IPS-NIHi7 (cell line): Measurements from ENCODE around the gene PRC1.
A peak's percentile ranks its signal among the peaks of the same experiment; 100 is the strongest.

Experiments used
- DNase-seq: peaks from one replicate; pipeline ENCODE4 v3.0.0; 2012; ENCODE audit warnings: mixed read lengths; ENCODE audit errors: extremely low spot score

The PRC1 gene

DNA sequence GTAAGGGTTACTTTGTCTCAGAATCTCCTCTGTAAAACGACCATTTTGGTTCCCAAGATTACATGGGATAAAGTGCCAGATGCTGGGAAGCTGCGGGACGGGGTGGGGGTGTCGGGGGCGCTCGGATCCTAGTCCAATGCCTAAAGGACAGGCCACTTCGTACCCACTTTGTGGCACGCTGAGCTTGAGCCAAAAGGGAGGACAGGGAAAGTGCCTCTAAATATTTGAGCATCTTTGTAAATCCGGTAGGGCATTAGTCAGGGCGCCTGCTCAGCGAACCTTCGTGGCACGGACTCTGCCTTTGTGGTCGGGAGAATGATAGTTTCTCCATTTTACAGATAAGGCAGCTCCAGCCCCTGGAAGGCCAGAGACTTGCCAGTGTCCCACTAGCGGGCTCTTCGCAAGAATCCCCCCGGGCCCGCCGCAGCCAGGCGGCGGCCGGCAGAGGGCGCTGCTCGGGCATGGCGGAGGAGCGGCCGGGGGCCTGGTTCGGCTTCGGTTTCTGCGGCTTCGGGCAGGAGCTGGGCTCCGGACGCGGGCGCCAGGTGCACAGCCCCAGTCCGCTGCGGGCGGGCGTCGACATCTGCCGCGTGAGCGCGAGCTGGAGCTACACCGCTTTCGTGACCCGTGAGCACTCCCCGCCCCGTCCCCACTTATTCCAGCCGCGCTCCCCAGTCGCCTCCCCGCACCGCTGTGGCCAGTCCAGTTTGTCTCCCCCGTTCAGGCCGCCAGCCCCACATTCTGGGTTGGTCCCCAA, 37.9 kb downstream of the PRC1 start:
- peak; percentile 94 for DNase-seq

- DNase-seq = no peak
These were observed 38.6 kb downstream of the PRC1 start for GRCh38 chr15:90955624-90956273.

DNA sequence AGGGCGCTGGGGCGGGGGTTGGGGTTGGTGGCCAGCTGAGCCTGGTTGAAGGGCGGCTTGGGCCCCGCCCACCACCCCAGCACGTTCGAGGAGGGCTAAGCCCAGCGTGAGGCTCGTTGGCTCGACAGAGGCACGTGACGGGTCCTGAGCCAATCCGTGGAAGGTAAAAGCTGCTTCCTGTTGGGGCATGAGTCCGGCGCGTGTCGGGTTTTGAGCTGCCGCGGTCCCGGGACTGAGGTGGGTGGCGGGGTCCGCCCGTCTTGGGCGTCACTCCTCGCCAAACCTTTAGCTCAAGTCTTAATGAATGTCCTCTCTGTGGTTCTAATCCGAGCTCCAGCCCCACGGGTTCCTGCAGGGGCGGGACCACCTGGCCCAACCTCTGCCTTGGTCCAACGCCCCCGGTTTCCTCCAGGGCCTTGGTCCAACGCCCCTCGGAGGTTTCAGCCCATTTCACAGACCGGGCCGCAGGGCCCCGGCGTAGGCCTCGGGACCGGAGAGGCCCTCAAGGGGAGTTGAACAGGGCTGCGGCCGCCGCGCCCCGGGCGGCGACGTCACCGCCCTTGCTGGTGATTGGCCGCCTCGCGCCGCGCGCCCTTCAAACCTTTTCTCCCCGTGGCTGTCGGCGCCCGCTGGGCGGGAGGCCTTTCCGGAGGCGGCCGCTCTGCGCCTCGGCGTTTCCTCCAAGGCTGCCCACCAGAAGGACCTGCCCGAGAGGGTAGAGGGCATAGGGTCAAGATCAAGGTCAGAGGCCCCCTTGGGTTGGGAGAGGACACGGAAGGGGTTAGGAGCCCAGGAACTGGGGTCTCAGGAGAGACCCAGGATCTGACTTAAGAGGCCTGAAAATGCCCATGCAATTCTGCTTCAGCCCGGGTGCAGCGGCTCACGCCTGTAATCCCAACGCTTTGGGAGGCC, 39.4 kb downstream of the PRC1 start, which contains the start of gene RCCD1:
Gene RCCD1, plus strand, starts transcription at position 173 of the 912 bp plus-strand sequence. CDS start 1,851 bp downstream, outside the sequence.
- DNase-seq = peak; percentile 99

- no peak for DNase-seq
These were observed 40.2 kb downstream of the PRC1 start for GRCh38 chr15:90953947-90954711.

DNA sequence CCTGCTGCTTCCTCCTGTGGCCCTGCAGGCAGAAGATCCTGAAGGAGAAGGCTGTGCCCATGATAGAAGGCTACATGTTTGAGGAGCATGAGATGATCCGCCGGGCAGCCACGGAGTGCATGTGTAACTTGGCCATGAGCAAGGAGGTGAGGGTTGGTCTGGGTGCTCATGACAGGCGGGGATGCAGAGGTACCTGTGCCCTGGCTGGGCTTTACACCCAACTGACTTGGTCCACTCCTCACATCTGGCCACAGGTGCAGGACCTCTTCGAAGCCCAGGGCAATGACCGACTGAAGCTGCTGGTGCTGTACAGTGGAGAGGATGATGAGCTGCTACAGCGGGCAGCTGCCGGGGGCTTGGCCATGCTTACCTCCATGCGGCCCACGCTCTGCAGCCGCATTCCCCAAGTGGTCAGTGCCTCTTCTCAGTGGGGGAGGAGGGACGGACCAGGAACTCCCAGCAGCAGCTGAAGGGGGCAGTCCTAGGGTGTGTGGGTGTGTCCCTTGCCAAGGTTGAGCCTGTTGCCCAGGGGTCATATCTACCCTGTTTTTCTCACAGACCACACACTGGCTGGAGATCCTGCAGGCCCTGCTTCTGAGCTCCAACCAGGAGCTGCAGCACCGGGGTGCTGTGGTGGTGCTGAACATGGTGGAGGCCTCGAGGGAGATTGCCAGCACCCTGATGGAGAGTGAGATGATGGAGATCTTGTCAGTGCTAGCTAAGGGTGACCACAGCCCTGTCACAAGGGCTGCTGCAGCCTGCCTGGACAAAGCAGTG, 41.2 kb downstream of the PRC1 start:
- DNase-seq = no peak

GRCh38 chr15:90950676-90951075, 43.7 kb downstream of the PRC1 start:
- DNase-seq = no peak

DNA sequence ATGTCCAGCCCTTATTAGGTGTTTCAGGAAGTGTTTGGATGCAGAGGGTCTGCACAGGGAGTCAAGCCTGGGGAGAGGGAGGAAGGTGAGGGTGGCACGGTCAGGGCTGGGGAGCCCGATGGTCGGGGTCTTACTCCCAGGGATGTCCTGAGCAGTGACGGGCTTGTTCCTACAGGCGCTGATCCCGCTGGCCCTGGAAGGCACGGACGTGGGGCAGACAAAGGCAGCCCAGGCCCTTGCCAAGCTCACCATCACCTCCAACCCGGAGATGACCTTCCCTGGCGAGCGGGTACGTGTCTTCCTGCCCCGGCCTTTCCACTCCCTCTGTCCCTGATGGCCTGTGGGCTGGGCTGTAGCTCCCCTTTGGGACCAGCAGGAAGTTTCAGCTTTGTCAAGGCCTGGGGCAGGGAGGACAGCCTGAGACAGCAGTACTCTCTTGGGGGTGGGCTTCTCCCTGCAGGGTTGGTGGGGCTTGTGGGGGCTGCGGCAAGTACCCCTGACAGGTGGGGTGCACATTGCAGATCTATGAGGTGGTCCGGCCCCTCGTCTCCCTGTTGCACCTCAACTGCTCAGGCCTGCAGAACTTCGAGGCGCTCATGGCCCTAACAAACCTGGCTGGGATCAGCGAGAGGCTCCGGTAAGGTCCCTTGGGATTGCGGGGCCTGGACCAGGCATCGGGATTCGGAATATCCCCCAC, 44.2 kb downstream of the PRC1 start:
- DNase-seq = no peak

DNA sequence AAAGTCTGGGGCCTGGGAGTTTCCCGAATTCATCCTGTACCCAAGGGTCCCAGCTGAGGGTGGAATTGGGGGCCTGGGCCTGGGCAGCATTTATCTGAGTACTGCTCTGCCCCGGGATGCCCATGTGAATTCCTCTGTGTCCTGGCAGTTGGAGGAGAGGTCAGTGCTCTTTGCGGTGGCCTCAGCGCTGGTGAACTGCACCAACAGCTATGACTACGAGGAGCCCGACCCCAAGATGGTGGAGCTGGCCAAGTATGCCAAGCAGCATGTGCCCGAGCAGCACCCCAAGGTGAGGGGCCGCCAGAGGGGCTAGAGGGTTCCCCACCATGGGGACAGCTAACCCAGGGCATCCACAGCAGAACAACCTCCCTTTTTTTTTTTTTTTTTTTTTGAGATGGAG, 45.8 kb downstream of the PRC1 start:
- DNase-seq = no peak

DNA sequence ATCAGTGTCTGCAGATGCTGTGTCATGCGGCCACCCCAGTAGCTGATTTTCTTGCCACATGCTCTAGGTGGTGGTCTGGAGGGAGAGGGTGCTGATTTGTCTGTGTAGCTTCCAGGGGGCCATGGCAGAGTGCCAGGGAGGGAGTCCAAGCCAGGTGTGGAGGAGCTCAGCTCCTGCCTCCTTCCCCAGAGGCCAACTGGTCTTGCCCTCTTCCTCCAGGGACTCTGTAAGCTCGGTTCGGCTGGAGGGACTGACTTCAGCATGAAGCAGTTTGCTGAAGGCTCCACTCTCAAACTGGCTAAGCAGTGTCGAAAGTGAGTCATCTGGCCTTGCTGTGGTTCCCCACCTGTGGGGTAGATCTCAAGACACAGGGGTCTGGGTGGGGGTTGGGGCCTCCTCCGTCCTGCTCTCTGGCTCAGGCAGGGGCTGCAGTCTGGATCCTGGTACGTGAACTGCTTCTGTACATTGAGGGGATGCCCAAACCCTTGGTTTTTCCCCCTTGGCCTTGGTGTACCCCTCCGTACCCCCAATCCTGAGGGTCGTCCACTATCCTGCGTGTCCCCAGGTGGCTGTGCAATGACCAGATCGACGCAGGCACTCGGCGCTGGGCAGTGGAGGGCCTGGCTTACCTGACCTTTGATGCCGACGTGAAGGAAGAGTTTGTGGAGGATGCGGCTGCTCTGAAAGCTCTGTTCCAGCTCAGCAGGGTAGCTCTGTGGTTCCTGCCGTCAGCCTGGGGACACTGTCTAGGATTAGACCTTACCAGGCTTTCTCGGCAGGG, 46.6 kb downstream of the PRC1 start:
- DNase-seq = no peak

DNA sequence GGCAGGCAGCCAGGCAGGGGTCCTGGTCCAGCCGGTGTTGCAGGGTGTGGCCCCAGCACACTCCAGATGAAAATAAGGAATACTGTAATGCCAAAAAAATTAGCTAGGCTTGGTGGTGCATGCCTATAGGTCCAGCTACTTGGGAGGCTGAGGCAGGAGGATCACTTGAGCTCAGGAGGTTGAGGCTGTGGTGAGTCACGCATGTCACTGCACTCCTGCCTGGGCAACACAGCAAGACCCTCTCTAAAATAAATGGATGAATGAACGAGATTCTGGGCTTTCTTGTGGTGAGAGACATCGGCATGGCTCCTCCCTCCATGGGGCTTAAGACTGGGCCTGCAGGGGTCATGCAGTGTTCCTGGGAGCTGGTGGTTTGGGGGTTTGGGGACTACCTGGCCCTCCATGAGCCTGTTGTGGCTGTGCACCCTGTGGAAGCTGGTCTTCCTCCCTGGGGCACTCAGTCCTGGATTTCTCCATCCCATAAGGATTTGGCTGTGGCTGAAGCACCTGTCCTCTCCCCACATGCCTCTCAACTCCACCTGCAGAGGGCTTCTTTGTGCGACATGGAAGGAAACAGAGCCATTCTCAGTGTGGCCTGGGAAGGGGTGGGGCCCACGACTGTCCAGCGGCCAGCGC, 47.3 kb downstream of the PRC1 start:
- no peak for DNase-seq

DNA sequence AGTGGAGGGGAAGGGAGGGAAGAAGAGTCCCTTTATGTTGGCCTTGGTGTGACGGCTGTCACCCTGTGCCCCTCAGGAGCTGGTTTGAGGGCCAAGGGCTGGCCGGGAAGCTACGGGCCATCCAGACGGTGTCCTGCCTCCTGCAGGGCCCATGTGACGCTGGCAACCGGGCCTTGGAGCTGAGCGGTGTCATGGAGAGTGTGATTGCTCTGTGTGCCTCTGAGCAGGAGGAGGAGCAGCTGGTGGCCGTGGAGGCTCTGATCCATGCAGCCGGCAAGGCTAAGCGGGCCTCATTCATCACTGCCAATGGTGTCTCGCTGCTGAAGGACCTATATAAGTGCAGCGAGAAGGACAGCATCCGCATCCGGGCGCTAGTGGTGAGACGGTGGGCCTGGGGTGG, 47.8 kb downstream of the PRC1 start:
- DNase-seq = no peak

DNA sequence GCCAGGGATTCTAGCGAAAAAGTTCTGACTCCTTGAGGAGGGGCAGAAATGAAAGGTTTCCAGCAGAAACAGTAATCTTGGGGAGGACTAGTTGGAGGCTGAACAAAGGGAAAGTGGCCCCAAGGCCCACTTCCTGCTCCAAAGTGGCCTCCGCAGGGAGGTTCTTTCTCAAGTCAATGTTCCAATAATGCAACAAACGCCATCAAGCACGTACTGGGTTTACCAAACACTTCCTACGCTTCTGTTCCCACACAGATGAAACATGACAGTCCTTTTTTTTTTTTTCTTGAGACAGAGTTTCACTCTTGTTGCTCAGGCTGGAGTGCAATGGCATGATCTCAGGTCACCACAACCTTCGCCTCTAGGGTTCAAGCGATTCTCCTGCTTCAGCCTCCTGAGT, 49.2 kb downstream of the PRC1 start:
- DNase-seq = no peak

DNA sequence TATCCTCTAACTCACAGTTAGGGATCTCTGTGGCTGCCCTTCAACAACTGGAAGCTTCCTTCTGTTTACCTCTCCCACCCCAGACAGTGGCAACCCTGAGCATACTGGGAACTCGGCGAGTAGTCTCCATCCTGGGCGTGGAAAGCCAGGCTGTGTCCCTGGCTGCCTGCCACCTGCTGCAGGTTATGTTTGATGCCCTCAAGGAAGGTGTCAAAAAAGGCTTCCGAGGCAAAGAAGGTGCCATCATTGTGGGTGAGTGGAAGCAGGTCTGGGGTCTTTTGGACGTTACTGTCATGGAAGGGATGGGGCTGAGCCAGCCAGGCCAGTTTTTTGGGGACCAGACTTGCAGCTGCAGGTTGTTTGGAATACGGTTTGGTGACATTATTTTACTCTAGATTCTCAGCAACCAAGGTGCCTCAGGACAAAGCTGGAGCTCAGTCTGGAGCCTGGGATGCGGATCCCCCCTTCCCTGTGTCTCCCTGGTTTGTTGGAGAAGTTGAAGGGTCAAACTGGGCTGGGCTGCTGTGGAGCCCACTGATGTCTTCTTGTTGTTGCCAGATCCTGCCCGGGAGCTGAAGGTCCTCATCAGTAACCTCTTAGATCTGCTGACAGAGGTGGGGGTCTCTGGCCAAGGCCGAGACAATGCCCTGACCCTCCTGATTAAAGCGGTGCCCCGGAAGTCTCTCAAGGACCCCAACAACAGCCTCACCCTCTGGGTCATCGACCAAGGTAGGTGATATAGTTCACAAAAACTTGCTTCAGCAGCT, 51.8 kb downstream of the PRC1 start:
- no peak for DNase-seq

DNA sequence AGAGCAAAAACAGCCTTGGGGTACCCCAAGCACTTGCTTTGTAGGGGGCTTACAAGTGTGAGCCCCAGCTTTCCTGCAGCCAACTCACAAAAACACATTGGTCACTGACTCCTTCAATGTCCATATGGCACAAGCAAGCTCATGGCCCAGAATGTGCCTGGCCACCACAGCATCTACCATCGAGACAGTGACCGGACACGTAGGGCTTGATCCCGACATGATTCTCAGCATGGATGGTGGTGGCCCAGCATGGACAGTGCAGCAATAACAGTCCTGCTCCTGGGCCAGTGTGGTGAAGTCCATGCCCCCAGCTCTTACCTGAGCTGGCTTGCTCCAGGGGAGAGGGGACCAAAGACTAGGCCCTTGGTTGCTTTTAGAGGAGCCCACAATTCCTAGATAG, 53.3 kb downstream of the PRC1 start:
- DNase-seq = no peak

- no peak for DNase-seq
These were observed 54.6 kb downstream of the PRC1 start for GRCh38 chr15:90939756-90940155.

DNA sequence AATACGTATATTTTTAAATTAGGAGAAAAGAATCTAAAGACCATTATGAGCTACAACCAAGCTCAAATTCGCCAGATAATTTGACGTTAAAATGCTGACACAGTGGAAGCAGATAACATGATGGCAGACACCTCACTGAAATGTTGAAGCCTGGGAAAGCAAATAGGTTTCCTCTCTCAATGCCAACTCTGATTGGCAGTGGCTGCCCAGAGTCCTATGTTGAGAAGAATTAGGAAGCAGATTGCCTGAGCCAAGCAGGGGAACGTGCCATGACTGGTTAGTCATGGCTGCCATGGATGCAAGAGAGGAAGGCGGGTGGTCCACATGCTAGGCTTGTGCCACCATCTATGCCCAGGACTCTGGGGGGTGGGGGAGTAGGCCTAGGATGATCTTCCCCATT, 56.1 kb downstream of the PRC1 start:
- no peak for DNase-seq

- DNase-seq = no peak
These were observed 57.5 kb downstream of the PRC1 start for GRCh38 chr15:90936823-90937222.
